MM.1S (cell line): ENCODE results near the gene KIAA1586.

Experiments used
- CTCF ChIP-seq: fragments of 300-600 bp; sonication (generic); IDR thresholded peaks from 2 replicates; pipeline ENCODE4 v1.5.1; 2016; ENCODE audit warnings: antibody characterized with exemption, low read length, mixed read lengths
- EZH2 ChIP-seq: fragments of 300-600 bp; sonication (generic); optimal IDR thresholded peaks from 2 replicates; pipeline ENCODE3; 2017; ENCODE audit warnings: low read depth, mild to moderate bottlenecking, antibody characterized with exemption, low read length, mixed read lengths
- EZH2phosphoT487 ChIP-seq: fragments of 300-600 bp; sonication (generic); IDR thresholded peaks from 2 replicates; pipeline ENCODE4 v1.6.1; 2018; ENCODE audit warnings: antibody characterized with exemption, low read length

- TF ChIP-seq CTCF = no peak
- TF ChIP-seq EZH2 = no peak
- TF ChIP-seq EZH2phosphoT487 = no peak
Measured at GRCh38 chr6:57089687-57090457, 43.4 kb downstream of the KIAA1586 start, which contains the start of gene ZNF451.
